Neural cell (in vitro differentiated cells): Measurements from ENCODE around the gene SNRNP200. TPM values are rescaled to one million over a fixed set of nuclear protein-coding genes. Genes with fewer than 3 reads are reported as not detected.

Experiments used
- H2AFZ ChIP-seq: fragments of 200-600, 300-800 bp; sonication (generic), shearing (Covaris generic); 2 replicates; pipeline ENCODE4 v1.6.0; 2014; ENCODE audit warnings: low read depth, mild to moderate bottlenecking, antibody characterized with exemption, low read length, moderate library complexity
- H3F3A ChIP-seq: fragments of 200-600 bp; shearing (Covaris generic); 2 replicates; pipeline ENCODE4 v1.6.1; 2016; ENCODE audit warnings: mild to moderate bottlenecking, moderate library complexity, mixed read lengths, antibody characterized with exemption, low read length; ENCODE audit not compliant: insufficient read depth, poor library complexity, severe bottlenecking
- H3K27ac ChIP-seq: fragments of 200-600, 300-800 bp; sonication (generic), shearing (Covaris generic); 2 replicates; pipeline ENCODE4 v1.5.1; 2014; ENCODE audit warnings: mild to moderate bottlenecking, low read length, moderate library complexity
- H3K27me3 ChIP-seq: fragments of 300-800, 200-600 bp; sonication (generic), shearing (Covaris generic); 2 replicates; pipeline ENCODE4 v1.6.0; 2014; ENCODE audit warnings: mild to moderate bottlenecking, low read depth, low read length, moderate library complexity; ENCODE audit not compliant: insufficient read depth
- H3K36me3 ChIP-seq: fragments of 300-800, 200-600 bp; sonication (generic), shearing (Covaris generic); 2 replicates; pipeline ENCODE4 v1.5.1; 2014; ENCODE audit warnings: mild to moderate bottlenecking, antibody characterized with exemption, low read length, moderate library complexity; ENCODE audit not compliant: insufficient read depth
- H3K4me2 ChIP-seq: fragments of 300-800, 200-600 bp; sonication (generic), shearing (Covaris generic); 2 replicates; pipeline ENCODE4 v1.6.0; 2014; ENCODE audit warnings: mild to moderate bottlenecking, low read length
- H3K4me3 ChIP-seq: fragments of 300-800, 200-600 bp; sonication (generic), shearing (Covaris generic); 2 replicates; pipeline ENCODE4 v1.5.1; 2014; ENCODE audit warnings: mild to moderate bottlenecking, low read length, moderate library complexity
- H3K79me2 ChIP-seq: fragments of 200-600 bp; shearing (Covaris generic); replicated peaks from 2 replicates; pipeline ENCODE4 v1.6.0; 2014; ENCODE audit warnings: mild to moderate bottlenecking, low read length, moderate library complexity; ENCODE audit not compliant: insufficient read depth
- H3K9ac ChIP-seq: fragments of 300-800, 200-600 bp; sonication (generic), shearing (Covaris generic); 2 replicates; pipeline ENCODE4 v1.6.1; 2016; ENCODE audit warnings: mild to moderate bottlenecking, low read length, mixed read lengths
- H3K9me2 ChIP-seq: fragments of 200-600 bp; shearing (Covaris generic); 2 replicates; pipeline ENCODE4 v1.6.1; 2016; ENCODE audit warnings: mild to moderate bottlenecking, low read length, mixed read lengths; ENCODE audit not compliant: insufficient read depth
- H3K9me3 ChIP-seq: fragments of 200-600, 300-800 bp; sonication (generic), shearing (Covaris generic); 2 replicates; pipeline ENCODE4 v1.6.1; 2016; ENCODE audit warnings: mild to moderate bottlenecking, mixed run types, low read length, moderate library complexity, mixed read lengths
- H4K20me1 ChIP-seq: fragments of 200-600 bp; shearing (Covaris generic); 2 replicates; pipeline ENCODE4 v1.6.1; 2016; ENCODE audit warnings: mild to moderate bottlenecking, mixed run types; ENCODE audit not compliant: insufficient read depth
- EP300 ChIP-seq: fragments of 450-650 bp; conservative IDR thresholded peaks from 2 replicates; pipeline ENCODE4 v1.6.1; 2014; ENCODE audit warnings: antibody characterized with exemption, mild to moderate bottlenecking, moderate library complexity; ENCODE audit not compliant: poor library complexity, severe bottlenecking
- EZH2 ChIP-seq: fragments of 200-600, 300-800 bp; shearing (Covaris generic), sonication (generic); IDR thresholded peaks from 2 replicates; pipeline ENCODE4 v1.6.1; 2014; ENCODE audit warnings: antibody characterized with exemption, low read length, borderline replicate concordance, mild to moderate bottlenecking; ENCODE audit not compliant: insufficient read depth, poor library complexity, severe bottlenecking
- MXI1 ChIP-seq: fragments of 450-650 bp; conservative IDR thresholded peaks from 2 replicates; pipeline ENCODE4 v1.6.1; 2014; ENCODE audit warnings: antibody characterized with exemption, mild to moderate bottlenecking; ENCODE audit not compliant: poor library complexity, severe bottlenecking
- POLR2AphosphoS5 ChIP-seq: IDR thresholded peaks from 2 replicates; pipeline ENCODE4 v1.6.1; 2012
- RAD21 ChIP-seq: fragments of 450-650 bp; conservative IDR thresholded peaks from 2 replicates; pipeline ENCODE4 v1.6.1; 2014; ENCODE audit warnings: antibody characterized with exemption, mild to moderate bottlenecking, moderate library complexity
- SMC3 ChIP-seq: fragments of 450-650 bp; conservative IDR thresholded peaks from 2 replicates; pipeline ENCODE4 v1.6.1; 2014; ENCODE audit warnings: antibody characterized with exemption, mild to moderate bottlenecking, moderate library complexity; ENCODE audit not compliant: poor library complexity
- TAF1 ChIP-seq: IDR thresholded peaks from 2 replicates; pipeline ENCODE4 v1.6.1; 2012; ENCODE audit warnings: low read depth
- polyA plus RNA-seq: library from polyadenylated mRNA; depleted of rRNA; stranded (reverse); fragments of >200 nt; gene quantifications from 2 replicates; pipeline ENCODE4 v1.2.3, GENCODE V29; 2014
- TF ChIP-seq, protein P1 (sequence below): IDR thresholded peaks from 2 replicates; pipeline ENCODE4 v1.6.1; 2012; ENCODE audit warnings: borderline replicate concordance
- TF ChIP-seq, protein P2 (sequence below): fragments of 450-650 bp; IDR thresholded peaks from 2 replicates; pipeline ENCODE4 v1.5.1; 2014; ENCODE audit warnings: antibody characterized with exemption, mild to moderate bottlenecking, moderate library complexity; ENCODE audit not compliant: poor library complexity, severe bottlenecking

The SNRNP200 gene
- polyA plus RNA-seq, 1 donor from 2014 or later = 70.4 TPM

DNA sequence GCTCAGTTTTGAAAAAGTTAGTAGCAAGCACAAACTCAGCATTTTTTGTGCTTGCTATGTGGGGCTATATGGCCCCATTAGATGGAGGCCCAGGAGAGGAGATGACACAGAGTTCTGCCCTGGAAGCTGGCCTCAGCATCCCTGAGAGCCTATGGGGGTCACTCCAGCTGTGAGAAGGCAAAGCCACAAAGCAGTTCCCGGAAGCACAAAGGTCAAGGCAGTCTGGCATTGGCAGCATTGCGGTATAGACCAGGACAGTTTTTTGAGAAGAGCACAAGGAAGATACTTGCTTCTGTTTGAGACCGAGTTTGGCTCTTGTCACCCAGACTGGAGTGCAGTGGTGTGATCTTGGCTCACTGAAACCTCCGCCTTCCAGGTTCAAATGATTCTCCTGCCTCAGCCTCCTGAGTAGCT is 12.2 kb upstream of the SNRNP200 start:
- Histone ChIP-seq H3K79me2 (no peaks in the 10 kb centered on the region), H3K27me3 (peaks cover 24% of the 10 kb centered on the region), H4K20me1 (no peaks in the 10 kb centered on the region), H3K4me3 (no peak overlapping the region), H3K9me2 (no peaks in the 10 kb centered on the region), H3K9ac (no peak overlapping the region), H3K36me3 (no peaks in the 10 kb centered on the region), H3K27ac (no peak overlapping the region), H3K9me3 (no peaks in the 10 kb centered on the region), H2AFZ (no peak overlapping the region), H3F3A (no peaks in the 10 kb centered on the region), H3K4me2 (no peak overlapping the region)
- TF ChIP-seq EP300 = no peak
- no peak for TF ChIP-seq MXI1
- no peak for TF ChIP-seq TAF1
- TF ChIP-seq EZH2 = no peak
- TF ChIP-seq, protein P1, sequence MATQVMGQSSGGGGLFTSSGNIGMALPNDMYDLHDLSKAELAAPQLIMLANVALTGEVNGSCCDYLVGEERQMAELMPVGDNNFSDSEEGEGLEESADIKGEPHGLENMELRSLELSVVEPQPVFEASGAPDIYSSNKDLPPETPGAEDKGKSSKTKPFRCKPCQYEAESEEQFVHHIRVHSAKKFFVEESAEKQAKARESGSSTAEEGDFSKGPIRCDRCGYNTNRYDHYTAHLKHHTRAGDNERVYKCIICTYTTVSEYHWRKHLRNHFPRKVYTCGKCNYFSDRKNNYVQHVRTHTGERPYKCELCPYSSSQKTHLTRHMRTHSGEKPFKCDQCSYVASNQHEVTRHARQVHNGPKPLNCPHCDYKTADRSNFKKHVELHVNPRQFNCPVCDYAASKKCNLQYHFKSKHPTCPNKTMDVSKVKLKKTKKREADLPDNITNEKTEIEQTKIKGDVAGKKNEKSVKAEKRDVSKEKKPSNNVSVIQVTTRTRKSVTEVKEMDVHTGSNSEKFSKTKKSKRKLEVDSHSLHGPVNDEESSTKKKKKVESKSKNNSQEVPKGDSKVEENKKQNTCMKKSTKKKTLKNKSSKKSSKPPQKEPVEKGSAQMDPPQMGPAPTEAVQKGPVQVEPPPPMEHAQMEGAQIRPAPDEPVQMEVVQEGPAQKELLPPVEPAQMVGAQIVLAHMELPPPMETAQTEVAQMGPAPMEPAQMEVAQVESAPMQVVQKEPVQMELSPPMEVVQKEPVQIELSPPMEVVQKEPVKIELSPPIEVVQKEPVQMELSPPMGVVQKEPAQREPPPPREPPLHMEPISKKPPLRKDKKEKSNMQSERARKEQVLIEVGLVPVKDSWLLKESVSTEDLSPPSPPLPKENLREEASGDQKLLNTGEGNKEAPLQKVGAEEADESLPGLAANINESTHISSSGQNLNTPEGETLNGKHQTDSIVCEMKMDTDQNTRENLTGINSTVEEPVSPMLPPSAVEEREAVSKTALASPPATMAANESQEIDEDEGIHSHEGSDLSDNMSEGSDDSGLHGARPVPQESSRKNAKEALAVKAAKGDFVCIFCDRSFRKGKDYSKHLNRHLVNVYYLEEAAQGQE = no peak
- no peak for TF ChIP-seq SMC3
- no peak for TF ChIP-seq POLR2AphosphoS5
- no peak for TF ChIP-seq RAD21
- TF ChIP-seq, protein P2, sequence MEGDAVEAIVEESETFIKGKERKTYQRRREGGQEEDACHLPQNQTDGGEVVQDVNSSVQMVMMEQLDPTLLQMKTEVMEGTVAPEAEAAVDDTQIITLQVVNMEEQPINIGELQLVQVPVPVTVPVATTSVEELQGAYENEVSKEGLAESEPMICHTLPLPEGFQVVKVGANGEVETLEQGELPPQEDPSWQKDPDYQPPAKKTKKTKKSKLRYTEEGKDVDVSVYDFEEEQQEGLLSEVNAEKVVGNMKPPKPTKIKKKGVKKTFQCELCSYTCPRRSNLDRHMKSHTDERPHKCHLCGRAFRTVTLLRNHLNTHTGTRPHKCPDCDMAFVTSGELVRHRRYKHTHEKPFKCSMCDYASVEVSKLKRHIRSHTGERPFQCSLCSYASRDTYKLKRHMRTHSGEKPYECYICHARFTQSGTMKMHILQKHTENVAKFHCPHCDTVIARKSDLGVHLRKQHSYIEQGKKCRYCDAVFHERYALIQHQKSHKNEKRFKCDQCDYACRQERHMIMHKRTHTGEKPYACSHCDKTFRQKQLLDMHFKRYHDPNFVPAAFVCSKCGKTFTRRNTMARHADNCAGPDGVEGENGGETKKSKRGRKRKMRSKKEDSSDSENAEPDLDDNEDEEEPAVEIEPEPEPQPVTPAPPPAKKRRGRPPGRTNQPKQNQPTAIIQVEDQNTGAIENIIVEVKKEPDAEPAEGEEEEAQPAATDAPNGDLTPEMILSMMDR = no peak

DNA sequence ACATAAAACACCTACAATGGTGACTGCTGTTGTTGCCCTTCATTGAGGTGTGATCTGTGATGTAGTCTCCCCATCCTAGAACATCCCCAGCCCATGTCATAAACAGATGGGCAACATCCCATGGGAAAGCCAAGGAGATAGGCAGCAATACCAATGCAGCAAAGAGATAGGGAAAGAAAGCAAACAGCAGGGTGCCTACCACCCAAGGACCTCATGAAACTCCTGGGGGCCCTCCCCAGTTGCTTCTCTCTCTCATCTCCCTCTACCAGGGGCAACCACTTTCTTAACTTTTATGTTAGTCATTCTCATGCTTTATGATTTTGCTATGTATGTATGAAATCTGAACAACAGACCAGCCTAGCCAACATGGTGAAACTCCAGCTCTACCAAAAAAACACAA is 11.7 kb upstream of the SNRNP200 start:
- no peak overlapping the region for H3K9ac ChIP-seq
- H2AFZ ChIP-seq = no peak overlapping the region
- H3K27me3 ChIP-seq = peaks cover 20% of the 10 kb centered on the region
- H3K4me2 ChIP-seq = no peak overlapping the region
- TF ChIP-seq TAF1 (no peak), SMC3 (no peak), EP300 (no peak), MXI1 (no peak), POLR2AphosphoS5 (no peak), RAD21 (no peak)
- TF ChIP-seq, protein P1 = no peak
- TF ChIP-seq, protein P2 = no peak
- H3F3A ChIP-seq = no peaks in the 10 kb centered on the region
- H3K9me2 ChIP-seq = no peaks in the 10 kb centered on the region
- H3K9me3 ChIP-seq = no peaks in the 10 kb centered on the region
- no peak overlapping the region for H3K4me3 ChIP-seq
- no peak overlapping the region for H3K27ac ChIP-seq
- H4K20me1 ChIP-seq = no peaks in the 10 kb centered on the region
- H3K79me2 ChIP-seq = no peaks in the 10 kb centered on the region
- no peaks in the 10 kb centered on the region for H3K36me3 ChIP-seq
